Sigmoid colon (tissue), 7 donors: ENCODE results near the gene IGFBP3. TPM values are rescaled to one million over a fixed set of nuclear protein-coding genes. Genes with fewer than 3 reads are reported as not detected.

Experiments
- DNase-seq: peaks from one replicate; pipeline ENCODE4 v3.0.0-alpha.2; 2019
- H3K27ac ChIP-seq, 4 donors: fragments of 200-600 bp; sonication (generic); one replicate each; pipeline ENCODE4 v1.5.1; 2016 to 2019; ENCODE audit warnings: mild to moderate bottlenecking in 1 of 4
- H3K27me3 ChIP-seq, 3 donors: fragments of 200-600 bp; sonication (generic); one replicate each; pipeline ENCODE4 v1.5.1; 2019; ENCODE audit warnings: mild to moderate bottlenecking in 1 of 3
- H3K36me3 ChIP-seq, 4 donors: fragments of 200-600 bp; sonication (generic); one replicate each; pipeline ENCODE4 v1.5.1; 2016 to 2019
- H3K4me1 ChIP-seq, 4 donors: fragments of 200-600 bp; sonication (generic); one replicate each; pipeline ENCODE4 v1.5.1; 2017 to 2019
- H3K4me3 ChIP-seq, 4 donors: fragments of 200-600 bp; sonication (generic); one replicate each; pipeline ENCODE4 v1.5.1; 2017 to 2019; ENCODE audit warnings: mild to moderate bottlenecking in 2 of 4, moderate library complexity in 1 of 4
- H3K9me3 ChIP-seq, 4 donors: fragments of 200-600 bp in 3 of 4; sonication (generic) in 3 of 4; one replicate each; pipeline versions ENCODE4 v1.5.1 to v1.6.1; 2013 to 2019
- EP300 ChIP-seq, 4 donors: sonication (generic); formaldehyde crosslinking; IDR thresholded peaks; one replicate each; pipeline ENCODE4 v1.6.1; 2017; ENCODE audit warnings: antibody characterized with exemption in 4 of 4
- POLR2A ChIP-seq, 2 donors: fragments of 450-650 bp; IDR thresholded peaks; one replicate each; pipeline ENCODE4 v1.6.1; 2016; ENCODE audit warnings: antibody characterized with exemption in 2 of 2, mild to moderate bottlenecking in 2 of 2, moderate library complexity in 2 of 2
- POLR2AphosphoS5 ChIP-seq, 4 donors: sonication (generic); formaldehyde crosslinking; IDR thresholded peaks; one replicate each; pipeline ENCODE4 v1.6.1; 2017; ENCODE audit warnings: antibody characterized with exemption in 4 of 4
- WGBS, 2 donors: extraction: QIAGEN DNeasy Blood & Tissue Kit; methylation state at CpG; one replicate each; pipeline ENCODE4 v1.1.7; 2013; 5-methylcytosine and 5-hydroxymethylcytosine counted together
- intact Hi-C: fragments of 100-400 bp; cut with DNase I; formaldehyde crosslinking; loops from one replicate; pipeline ENCODE4 v1.15.1; 2023
- polyA plus RNA-seq, 3 donors: library from polyadenylated mRNA; stranded (reverse); fragments of 200-250 nt; gene quantifications; one replicate each; pipeline ENCODE4 v1.2.3, GENCODE V29; 2013
- total RNA-seq, 4 donors: library from RNA; depleted of rRNA; stranded (reverse); fragments of >200 nt; gene quantifications; one replicate each; pipeline ENCODE4 v1.1.0, GENCODE V29; 2016
- TF ChIP-seq, protein P1 (sequence below), 4 experiments: fragments of 450-650 bp in 3 of 4; fragments of 200-600 bp in 1 of 4; IDR thresholded peaks; one replicate each; pipeline ENCODE4 v1.5.1; 2016 to 2019; ENCODE audit warnings: antibody characterized with exemption in 4 of 4, mild to moderate bottlenecking in 3 of 4, moderate library complexity in 2 of 4
- donor health status: healthy with polysubstance abuse.
- donor health status: Bipolar disorder and iron deficiency.
- donor health status: healthy.

Gene IGFBP3
- total and polyA plus RNA-seq, 7 donors, result 4.8 to 330 (median 54.0) TPM

DNA sequence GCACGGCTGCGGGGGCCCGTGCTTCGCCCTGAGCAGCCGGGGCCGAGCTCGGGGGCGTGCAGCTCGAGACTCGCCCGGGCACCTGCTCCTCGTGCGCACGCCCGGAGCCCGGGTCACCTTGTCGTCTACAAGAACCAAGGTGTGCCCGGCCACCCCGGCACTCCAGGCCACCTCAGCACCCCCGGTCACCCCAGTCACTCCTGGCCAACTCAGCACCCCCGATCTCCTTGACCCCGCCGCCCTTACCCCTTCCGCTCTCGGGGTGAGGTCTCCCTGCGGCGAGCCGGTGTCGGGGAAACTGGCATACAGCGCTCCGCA, 268 bp upstream of the IGFBP3 start:
- Histone ChIP-seq H3K36me3 (peaks cover 0 to 6% (median 0%) of the 10 kb centered on the region in 4 donors), H3K27me3 (peaks cover 6 to 42% (median 12%) of the 10 kb centered on the region in 3 donors), H3K9me3 (no peaks in the 10 kb centered on the region), H3K27ac (peak overlapping the region in 3 of 4 donors; percentile 52 to 81 (median 55)), H3K4me1 (peaks cover 0 to 60% (median 53%) of the 10 kb centered on the region in 4 donors), H3K4me3 (peak overlapping the region; percentile 19 to 66 (median 52))
- intact Hi-C loops, result loop anchor here (10.0 kb wide), 1 partner anchor 1013 kb away; no protein-coding TSS in a partner anchor
- TF ChIP-seq POLR2AphosphoS5 (IDR thresholded peaks at IDR 0.05) (no peak), EP300 (IDR thresholded peaks at IDR 0.05) (no peak), POLR2A (IDR thresholded peaks at IDR 0.05) (no peak)
- TF ChIP-seq, protein P1, sequence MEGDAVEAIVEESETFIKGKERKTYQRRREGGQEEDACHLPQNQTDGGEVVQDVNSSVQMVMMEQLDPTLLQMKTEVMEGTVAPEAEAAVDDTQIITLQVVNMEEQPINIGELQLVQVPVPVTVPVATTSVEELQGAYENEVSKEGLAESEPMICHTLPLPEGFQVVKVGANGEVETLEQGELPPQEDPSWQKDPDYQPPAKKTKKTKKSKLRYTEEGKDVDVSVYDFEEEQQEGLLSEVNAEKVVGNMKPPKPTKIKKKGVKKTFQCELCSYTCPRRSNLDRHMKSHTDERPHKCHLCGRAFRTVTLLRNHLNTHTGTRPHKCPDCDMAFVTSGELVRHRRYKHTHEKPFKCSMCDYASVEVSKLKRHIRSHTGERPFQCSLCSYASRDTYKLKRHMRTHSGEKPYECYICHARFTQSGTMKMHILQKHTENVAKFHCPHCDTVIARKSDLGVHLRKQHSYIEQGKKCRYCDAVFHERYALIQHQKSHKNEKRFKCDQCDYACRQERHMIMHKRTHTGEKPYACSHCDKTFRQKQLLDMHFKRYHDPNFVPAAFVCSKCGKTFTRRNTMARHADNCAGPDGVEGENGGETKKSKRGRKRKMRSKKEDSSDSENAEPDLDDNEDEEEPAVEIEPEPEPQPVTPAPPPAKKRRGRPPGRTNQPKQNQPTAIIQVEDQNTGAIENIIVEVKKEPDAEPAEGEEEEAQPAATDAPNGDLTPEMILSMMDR (IDR thresholded peaks at IDR 0.05), result no peak
- WGBS, 2 donors, result 3 to 4% methylated on average over 31 of the region's 31 CpGs
- no peak for DNase-seq

DNA sequence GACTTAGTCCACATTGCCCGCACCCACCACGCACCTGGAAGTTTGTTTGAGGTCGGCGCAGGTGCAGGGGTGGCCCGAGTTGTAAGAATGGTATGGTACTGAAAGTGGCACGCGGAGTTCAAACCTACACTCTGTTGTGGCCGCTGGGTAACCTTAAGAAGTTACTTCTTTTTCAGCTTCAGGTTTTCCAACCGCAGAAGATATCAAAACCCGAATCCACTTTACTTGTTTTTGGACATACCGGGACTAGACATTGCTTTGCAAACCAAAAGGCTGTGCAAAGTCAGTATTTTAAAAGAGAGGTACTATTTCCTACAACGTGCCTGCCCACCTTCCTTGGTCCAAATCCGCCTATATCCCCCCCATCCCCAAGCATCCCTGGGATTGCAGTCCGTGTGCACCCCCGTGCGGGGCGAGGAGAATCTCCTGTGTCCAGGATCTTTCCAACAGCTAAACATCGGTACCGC, 1.0 kb downstream of the IGFBP3 start:
- Histone ChIP-seq H3K27ac (peak overlapping the region in 2 of 4 donors; percentile 15 to 81), H3K4me3 (peak overlapping the region; percentile 26 to 66 (median 52)), H3K27me3 (peaks cover 6 to 42% (median 12%) of the 10 kb centered on the region in 3 donors), H3K4me1 (peaks cover 0 to 60% (median 53%) of the 10 kb centered on the region in 4 donors), H3K9me3 (no peaks in the 10 kb centered on the region), H3K36me3 (peaks cover 0 to 19% (median 5%) of the 10 kb centered on the region in 4 donors)
- DNase-seq, result no peak
- intact Hi-C loops, result loop anchor here (10.0 kb wide), 1 partner anchor 1015 kb away; no protein-coding TSS in a partner anchor
- WGBS, 2 donors, result 6 to 10% methylated on average over 19 of the region's 19 CpGs
- TF ChIP-seq EP300 (IDR thresholded peaks at IDR 0.05) (no peak), POLR2AphosphoS5 (IDR thresholded peaks at IDR 0.05) (no peak), POLR2A (IDR thresholded peaks at IDR 0.05) (no peak)
- TF ChIP-seq, protein P1 (IDR thresholded peaks at IDR 0.05), result no peak

DNA sequence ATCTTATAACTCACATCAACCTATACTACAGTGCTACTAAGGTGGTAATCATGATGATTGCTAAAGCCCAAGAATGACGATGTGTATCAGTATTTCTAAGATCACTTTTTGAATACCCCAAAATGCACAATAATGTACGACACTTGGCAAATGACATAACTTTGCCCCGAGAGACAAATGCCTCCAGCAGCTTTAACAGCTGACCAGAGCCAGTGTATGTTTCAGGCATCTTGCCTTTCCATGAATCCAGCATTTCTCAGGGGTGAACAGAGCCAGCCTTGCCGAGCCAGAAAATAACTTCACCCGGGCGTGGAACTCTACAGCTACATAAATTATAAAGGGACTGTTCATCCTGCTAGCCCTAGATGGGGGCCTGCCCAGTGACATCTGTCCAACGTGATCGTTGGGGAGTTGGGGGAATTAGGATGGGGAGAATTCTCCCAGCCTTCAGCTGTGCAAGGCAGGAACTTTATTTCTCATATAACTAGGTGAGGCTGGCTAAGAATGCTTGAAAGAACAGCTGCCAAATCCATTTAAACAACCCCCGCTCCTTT, 1.8 kb downstream of the IGFBP3 start:
- no peak for TF ChIP-seq POLR2AphosphoS5 (IDR thresholded peaks at IDR 0.05)
- no peak for TF ChIP-seq POLR2A (IDR thresholded peaks at IDR 0.05)
- TF ChIP-seq, protein P1 (IDR thresholded peaks at IDR 0.05), result no peak
- no peak for TF ChIP-seq EP300 (IDR thresholded peaks at IDR 0.05)
- peaks cover 6 to 42% (median 12%) of the 10 kb centered on the region in 3 donors for H3K27me3 ChIP-seq
- H3K4me1 ChIP-seq, result peaks cover 0 to 60% (median 53%) of the 10 kb centered on the region in 4 donors
- peak overlapping the region in 3 of 4 donors; percentile 49 to 66 (median 56) for H3K4me3 ChIP-seq
- intact Hi-C loops, result no loop called here
- WGBS, 2 donors, result 26 to 39% methylated on average over 9 of the region's 9 CpGs
- no peak for DNase-seq
- no peaks in the 10 kb centered on the region for H3K9me3 ChIP-seq
- peak overlapping the region in 2 of 4 donors; percentile 15 to 81 for H3K27ac ChIP-seq
- H3K36me3 ChIP-seq, result peaks cover 0 to 26% (median 10%) of the 10 kb centered on the region in 4 donors

DNA sequence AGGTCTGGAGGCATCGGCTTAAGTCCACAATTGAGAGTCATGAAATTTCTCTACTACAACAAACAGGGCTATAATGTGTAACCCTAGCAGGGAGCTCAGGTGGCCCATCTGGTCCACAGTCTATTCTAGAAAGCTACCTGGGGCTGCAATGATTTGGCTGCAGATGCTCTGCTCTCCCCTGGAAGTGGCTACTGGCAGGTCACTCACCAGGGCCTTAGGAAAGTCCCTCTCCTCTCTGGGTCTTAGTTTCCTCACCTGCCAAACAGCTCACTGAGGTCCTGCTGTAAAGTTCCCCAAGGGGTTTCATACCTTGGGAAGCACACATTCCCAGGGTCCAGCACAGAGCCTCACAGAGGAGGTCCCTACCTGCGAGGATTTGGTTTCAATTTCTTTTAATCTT, 2.5 kb downstream of the IGFBP3 start:
- TF ChIP-seq POLR2AphosphoS5 (IDR thresholded peaks at IDR 0.05) (no peak), POLR2A (IDR thresholded peaks at IDR 0.05) (no peak), EP300 (IDR thresholded peaks at IDR 0.05) (no peak)
- TF ChIP-seq, protein P1 (IDR thresholded peaks at IDR 0.05), result no peak
- Histone ChIP-seq H3K27ac (peak overlapping the region in 1 of 4 donors; percentile 81), H3K4me3 (peak overlapping the region in 2 of 4 donors; percentile 56 to 66), H3K36me3 (peaks cover 0 to 26% (median 11%) of the 10 kb centered on the region in 4 donors), H3K27me3 (peaks cover 6 to 42% (median 12%) of the 10 kb centered on the region in 3 donors), H3K4me1 (peaks cover 0 to 60% (median 53%) of the 10 kb centered on the region in 4 donors), H3K9me3 (no peaks in the 10 kb centered on the region)
- intact Hi-C loops, result no loop called here
- DNase-seq, result no peak
- 50 to 67% methylated on average over 2 of the region's 2 CpGs for WGBS, 2 donors
